Cardiac fibroblast (primary cell): ENCODE results near the gene EVA1A.

Experiments
- DNase-seq, 2 donors: peaks; one replicate each; pipeline versions ENCODE4 v3.0.0 to v3.0.0-alpha.2; 2010; ENCODE audit warnings: low read depth in 2 of 2
- H3K4me3 ChIP-seq, 2 donors: replicated peaks in 1 of 2; 1 replicate in 1 of 2; 2 replicates in 1 of 2; pipeline ENCODE4 v1.5.1; 2011; ENCODE audit warnings: low read depth in 2 of 2, low read length in 2 of 2, mild to moderate bottlenecking in 2 of 2, moderate library complexity in 1 of 2
- TF ChIP-seq, protein P1 (sequence below): IDR thresholded peaks from one replicate; pipeline ENCODE4 v1.5.1; 2011; ENCODE audit warnings: low read depth, mild to moderate bottlenecking, low read length, inconsistent platforms

Gene EVA1A

GRCh38 chr2:75545387-75545786 is 15.4 kb downstream of the EVA1A start:
- H3K4me3 ChIP-seq = no peak overlapping the region
- no peak for DNase-seq
- TF ChIP-seq, protein P1, sequence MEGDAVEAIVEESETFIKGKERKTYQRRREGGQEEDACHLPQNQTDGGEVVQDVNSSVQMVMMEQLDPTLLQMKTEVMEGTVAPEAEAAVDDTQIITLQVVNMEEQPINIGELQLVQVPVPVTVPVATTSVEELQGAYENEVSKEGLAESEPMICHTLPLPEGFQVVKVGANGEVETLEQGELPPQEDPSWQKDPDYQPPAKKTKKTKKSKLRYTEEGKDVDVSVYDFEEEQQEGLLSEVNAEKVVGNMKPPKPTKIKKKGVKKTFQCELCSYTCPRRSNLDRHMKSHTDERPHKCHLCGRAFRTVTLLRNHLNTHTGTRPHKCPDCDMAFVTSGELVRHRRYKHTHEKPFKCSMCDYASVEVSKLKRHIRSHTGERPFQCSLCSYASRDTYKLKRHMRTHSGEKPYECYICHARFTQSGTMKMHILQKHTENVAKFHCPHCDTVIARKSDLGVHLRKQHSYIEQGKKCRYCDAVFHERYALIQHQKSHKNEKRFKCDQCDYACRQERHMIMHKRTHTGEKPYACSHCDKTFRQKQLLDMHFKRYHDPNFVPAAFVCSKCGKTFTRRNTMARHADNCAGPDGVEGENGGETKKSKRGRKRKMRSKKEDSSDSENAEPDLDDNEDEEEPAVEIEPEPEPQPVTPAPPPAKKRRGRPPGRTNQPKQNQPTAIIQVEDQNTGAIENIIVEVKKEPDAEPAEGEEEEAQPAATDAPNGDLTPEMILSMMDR = no peak

DNA sequence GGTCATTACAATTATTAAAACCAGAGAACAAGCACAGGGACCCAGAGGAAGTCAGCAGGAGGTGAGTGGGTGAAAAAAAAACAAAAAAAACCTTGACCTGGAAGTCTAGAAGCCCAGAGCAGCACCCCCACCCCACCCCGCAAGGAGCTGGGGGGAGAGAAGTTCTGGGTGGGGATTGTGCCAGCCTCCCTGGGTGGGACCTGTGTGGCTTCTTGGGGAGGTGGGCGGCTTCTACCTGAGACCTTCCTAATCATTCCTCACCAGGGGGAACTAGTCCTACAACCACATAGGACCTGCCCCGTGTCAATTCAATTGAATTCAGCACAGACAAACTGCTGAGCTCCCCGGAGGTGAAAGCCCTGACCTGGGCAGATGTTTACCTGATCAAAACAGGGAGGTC is 17.3 kb downstream of the EVA1A start:
- no peak overlapping the region for H3K4me3 ChIP-seq
- TF ChIP-seq, protein P1 = no peak
- no peak for DNase-seq

- H3K4me3 ChIP-seq = no peak overlapping the region
- TF ChIP-seq, protein P1 = no peak
- DNase-seq = no peak
Observed at GRCh38 chr2:75541430-75541829, 19.3 kb downstream of the EVA1A start.

- H3K4me3 ChIP-seq = no peak overlapping the region
- DNase-seq = no peak
- TF ChIP-seq, protein P1 = no peak
Observed at GRCh38 chr2:75540994-75541393, 19.7 kb downstream of the EVA1A start.

DNA sequence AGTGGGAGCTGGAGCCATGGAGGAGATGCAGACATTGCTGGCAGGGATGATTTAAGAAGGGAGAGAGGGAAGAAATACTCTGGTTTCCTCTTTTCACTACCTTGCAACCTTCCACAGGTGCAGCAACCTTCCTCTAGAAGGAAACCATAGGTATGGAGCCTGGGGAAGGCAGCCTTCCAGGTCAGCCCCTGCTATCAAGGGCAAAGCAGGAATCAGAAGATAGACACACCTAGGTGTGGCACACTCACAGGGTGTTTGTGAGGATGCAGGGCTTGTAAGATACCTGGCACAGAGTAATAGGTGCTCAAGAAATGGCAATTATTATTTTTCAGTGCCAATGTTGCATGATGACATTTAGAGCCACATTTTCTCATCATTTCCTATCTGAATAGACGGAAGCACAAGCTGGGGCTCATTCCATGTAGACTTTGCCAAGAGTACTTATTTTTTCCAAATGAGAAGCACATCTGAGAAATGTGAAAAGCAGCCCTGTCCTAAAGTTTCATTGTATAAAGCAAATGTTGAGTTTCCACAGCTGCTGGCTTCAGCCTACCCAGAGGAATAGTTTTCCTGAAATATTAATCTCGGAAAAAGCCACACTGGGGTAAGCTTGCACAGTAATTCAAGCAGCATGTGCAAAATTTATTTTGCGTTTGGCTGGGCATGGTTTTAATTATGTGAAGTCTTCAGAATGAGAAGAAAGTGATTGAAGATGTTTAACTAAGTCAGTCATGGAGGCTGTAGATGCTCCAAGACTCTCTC is 20.6 kb downstream of the EVA1A start:
- peak in 1 of 2 donors; percentile 5 for DNase-seq

GRCh38 chr2:75538521-75539490 is 21.9 kb downstream of the EVA1A start:
- TF ChIP-seq, protein P1 = no peak
- peak; percentile 6 to 40 for DNase-seq
- no peak overlapping the region for H3K4me3 ChIP-seq

More for the DNA sequence above, 20.6 kb downstream of the EVA1A start:
- H3K4me3 ChIP-seq = no peak overlapping the region
- TF ChIP-seq, protein P1 = no peak
